NCI-H1930 (cell line): ENCODE measurements around the gene CPD.

ENCODE experiments used
- DNase-seq, 2 experiments: peaks; one replicate each; lab custom pipeline; 2025; lab: John Stamatoyannopoulos, UW

Gene CPD

GRCh38 chr17:30354701-30355100 is 24.0 kb upstream of the CPD start:
- DNase-seq = no peak

GRCh38 chr17:30357476-30357875 is 21.3 kb upstream of the CPD start:
- DNase-seq = no peak

GRCh38 chr17:30358055-30358760 is 20.5 kb upstream of the CPD start:
- DNase-seq = no peak

GRCh38 chr17:30360086-30360808 is 18.5 kb upstream of the CPD start:
- DNase-seq = no peak

GRCh38 chr17:30361766-30362279 is 16.9 kb upstream of the CPD start:
- no peak for DNase-seq

GRCh38 chr17:30363715-30364202 is 15.0 kb upstream of the CPD start:
- DNase-seq = no peak

- no peak for DNase-seq
These were observed 12.2 kb upstream of the CPD start for GRCh38 chr17:30366536-30366935.

- no peak for DNase-seq
These were observed 9.6 kb upstream of the CPD start for GRCh38 chr17:30368912-30369720.

GRCh38 chr17:30369995-30370394 is 8.7 kb upstream of the CPD start:
- no peak for DNase-seq

- no peak for DNase-seq
These were observed 6.0 kb upstream of the CPD start for GRCh38 chr17:30372755-30373154.

- no peak for DNase-seq
These were observed 3.1 kb upstream of the CPD start for GRCh38 chr17:30375661-30376060.

- peak; percentile 54 to 72 for DNase-seq
These were observed 1.9 kb upstream of the CPD start for GRCh38 chr17:30376621-30377452.

GRCh38 chr17:30377574-30378240 is 1.0 kb upstream of the CPD start:
- no peak for DNase-seq

- DNase-seq = no peak
These were observed 394 bp upstream of the CPD start for GRCh38 chr17:30378241-30378824.

GRCh38 chr17:30379303-30379902 is 676 bp downstream of the CPD start:
- DNase-seq = no peak

- no peak for DNase-seq
These were observed 1.2 kb downstream of the CPD start for GRCh38 chr17:30379903-30380381.

- DNase-seq = no peak
These were observed 2.1 kb downstream of the CPD start for GRCh38 chr17:30380643-30381339.

GRCh38 chr17:30381340-30381659 is 2.6 kb downstream of the CPD start:
- no peak for DNase-seq

- DNase-seq = no peak
These were observed 3.6 kb downstream of the CPD start for GRCh38 chr17:30382345-30382744.
